IMR-90 (cell line): Measurements from ENCODE around the gene GGACT.

ENCODE experiments used
- BHLHE40 ChIP-seq: fragments of 150-350 bp; IDR thresholded peaks from 2 replicates; pipeline ENCODE4 v1.6.1; 2016; ENCODE audit warnings: mild to moderate bottlenecking, low read depth, low read length
- CTCF ChIP-seq: conservative IDR thresholded peaks from 2 replicates; pipeline ENCODE4 v1.5.1; 2012; ENCODE audit warnings: mild to moderate bottlenecking, low read depth, low read length, improper control_type of control experiment
- ELK1 ChIP-seq: fragments of 150-350 bp; IDR thresholded peaks from 2 replicates; pipeline ENCODE4 v1.6.1; 2016; ENCODE audit warnings: low read depth, mild to moderate bottlenecking, low read length, moderate library complexity, borderline replicate concordance
- FOS ChIP-seq: fragments of 150-350 bp; IDR thresholded peaks from 2 replicates; pipeline ENCODE4 v1.6.1; 2016; ENCODE audit warnings: low read depth, low read length
- MAFK ChIP-seq: IDR thresholded peaks from 2 replicates; pipeline ENCODE4 v1.6.1; 2012; ENCODE audit warnings: low read depth, low read length, improper control_type of control experiment
- MAZ ChIP-seq: IDR thresholded peaks from 2 replicates; pipeline ENCODE4 v1.6.1; 2012; ENCODE audit warnings: low read depth, mild to moderate bottlenecking, low read length, improper control_type of control experiment, moderate library complexity, borderline replicate concordance
- POLR2A ChIP-seq: IDR thresholded peaks from 2 replicates; pipeline ENCODE4 v1.6.1; 2012; ENCODE audit warnings: mild to moderate bottlenecking, low read depth, low read length
- RAD21 ChIP-seq: IDR thresholded peaks from 2 replicates; pipeline ENCODE4 v1.6.1; 2012; ENCODE audit warnings: low read length, improper control_type of control experiment
- RFX5 ChIP-seq: IDR thresholded peaks from 2 replicates; pipeline ENCODE4 v1.8.0; 2012; ENCODE audit warnings: low read depth, mild to moderate bottlenecking, low read length, moderate library complexity
- SMC3 ChIP-seq: fragments of 150-350 bp; IDR thresholded peaks from 2 replicates; pipeline ENCODE4 v1.6.1; 2016; ENCODE audit warnings: low read depth, mild to moderate bottlenecking, antibody characterized with exemption, low read length, moderate library complexity
- USF2 ChIP-seq: fragments of 150-350 bp; IDR thresholded peaks from 2 replicates; pipeline ENCODE4 v1.6.1; 2017; ENCODE audit warnings: mild to moderate bottlenecking, antibody characterized with exemption, low read length, low read depth

DNA sequence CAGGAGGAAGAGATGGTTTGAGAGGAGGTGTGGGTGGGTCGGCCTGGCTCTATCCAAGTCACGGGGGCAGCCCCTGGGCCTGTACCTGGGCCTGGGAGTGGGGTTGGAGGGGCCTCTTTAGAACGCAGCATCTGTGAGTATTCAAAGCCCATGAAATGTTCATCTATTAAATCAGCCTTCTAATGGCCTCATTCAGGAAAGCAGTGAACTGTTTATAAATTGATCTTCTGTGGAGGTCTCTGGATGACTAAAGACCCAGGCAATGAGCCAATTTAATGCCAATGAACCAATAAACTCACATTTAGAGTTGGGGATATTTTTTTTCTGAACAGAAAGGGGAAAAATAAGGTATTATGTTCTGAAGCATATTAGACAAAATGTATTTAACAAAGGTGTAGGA is 19.9 kb upstream of the GGACT start:
- TF ChIP-seq CTCF (no peak), SMC3 (no peak), RAD21 (no peak), POLR2A (no peak), BHLHE40 (no peak), MAZ (no peak), MAFK (no peak), RFX5 (no peak), USF2 (no peak), ELK1 (no peak), FOS (no peak)
